ENCODE data around the gene GGT6.

GGT6 gene

GRCh38 chr17:4576161-4576558 lies 15.8 kb upstream of the GGT6 start:
- TF ChIP-seq CTCF (IDR thresholded peaks at IDR 0.05; ENCODE audit: unreplicated experiment in 3 of 3) = no peak
- Mint-ChIP-seq H3K4me3 (peak overlapping the region in 2 of 3 experiments; percentile 18 to 29), H3K27ac (peak overlapping the region; percentile 84 to 99 (median 98)), H3K9me3 (no peaks in the 10 kb centered on the region), H3K4me1 (peaks cover 54% of the 10 kb centered on the region), H3K27me3 (ENCODE audit: low read depth) (no peaks in the 10 kb centered on the region), H3K36me3 (ENCODE audit: low read depth) (no peaks in the 10 kb centered on the region)

- peaks cover 42% of the 10 kb centered on the region for H3K4me1 Mint-ChIP-seq
- peak overlapping the region; percentile 44 to 99 (median 84) for H3K27ac Mint-ChIP-seq
- H3K27me3 Mint-ChIP-seq (ENCODE audit: low read depth) = no peaks in the 10 kb centered on the region
- H3K9me3 Mint-ChIP-seq = no peaks in the 10 kb centered on the region
- peak overlapping the region in 2 of 3 experiments; percentile 18 to 23 for H3K4me3 Mint-ChIP-seq
- no peak for TF ChIP-seq CTCF (IDR thresholded peaks at IDR 0.05; ENCODE audit: unreplicated experiment in 3 of 3)
- no peaks in the 10 kb centered on the region for H3K36me3 Mint-ChIP-seq (ENCODE audit: low read depth)
These were observed 14.2 kb upstream of the GGT6 start for GRCh38 chr17:4574448-4575045.

- Mint-ChIP-seq H3K27ac (peak overlapping the region; percentile 44 to 99 (median 84)), H3K4me1 (peaks cover 39% of the 10 kb centered on the region), H3K4me3 (no peak overlapping the region), H3K27me3 (ENCODE audit: low read depth) (no peaks in the 10 kb centered on the region), H3K36me3 (ENCODE audit: low read depth) (no peaks in the 10 kb centered on the region), H3K9me3 (no peaks in the 10 kb centered on the region)
- no peak for TF ChIP-seq CTCF (IDR thresholded peaks at IDR 0.05; ENCODE audit: unreplicated experiment in 3 of 3)
These were observed 13.3 kb upstream of the GGT6 start for GRCh38 chr17:4573669-4574068.

- Mint-ChIP-seq H3K4me3 (no peak overlapping the region), H3K36me3 (ENCODE audit: low read depth) (no peaks in the 10 kb centered on the region), H3K27ac (peak overlapping the region in 2 of 3 experiments; percentile 44 to 99), H3K9me3 (no peaks in the 10 kb centered on the region), H3K4me1 (peaks cover 39% of the 10 kb centered on the region), H3K27me3 (ENCODE audit: low read depth) (no peaks in the 10 kb centered on the region)
- no peak for TF ChIP-seq CTCF (IDR thresholded peaks at IDR 0.05; ENCODE audit: unreplicated experiment in 3 of 3)
These were observed 12.7 kb upstream of the GGT6 start for GRCh38 chr17:4573115-4573514.

GRCh38 chr17:4572131-4572530 lies 11.8 kb upstream of the GGT6 start:
- Mint-ChIP-seq H3K4me3 (no peak overlapping the region), H3K27me3 (ENCODE audit: low read depth) (no peaks in the 10 kb centered on the region), H3K9me3 (no peaks in the 10 kb centered on the region), H3K27ac (no peak overlapping the region), H3K36me3 (ENCODE audit: low read depth) (no peaks in the 10 kb centered on the region), H3K4me1 (peaks cover 29% of the 10 kb centered on the region)
- TF ChIP-seq CTCF (IDR thresholded peaks at IDR 0.05; ENCODE audit: unreplicated experiment in 3 of 3) = no peak

GRCh38 chr17:4569591-4569990 lies 9.2 kb upstream of the GGT6 start:
- TF ChIP-seq CTCF (IDR thresholded peaks at IDR 0.05; ENCODE audit: unreplicated experiment in 3 of 3) = no peak
- Mint-ChIP-seq H3K27me3 (ENCODE audit: low read depth) (peaks cover 5% of the 10 kb centered on the region), H3K27ac (peak overlapping the region in 1 of 3 experiments; percentile 29), H3K4me1 (peaks cover 21% of the 10 kb centered on the region), H3K9me3 (no peaks in the 10 kb centered on the region), H3K4me3 (no peak overlapping the region), H3K36me3 (ENCODE audit: low read depth) (no peaks in the 10 kb centered on the region)
